ENCODE results near the gene ARAF.

- TF ChIP-seq CTCF (IDR thresholded peaks at IDR 0.05) (no peak), POLR2A (IDR thresholded peaks at IDR 0.05) (no peak)
These were observed 36.2 kb downstream of the ARAF start for GRCh38 chrX:47597222-47597621.

Data from lower leg skin (tissue), 3 donors.